Renal cortical epithelial cell (primary cell): ENCODE measurements around the gene CIP2A. TPM values are rescaled to one million over a fixed set of nuclear protein-coding genes. Genes with fewer than 3 reads are reported as not detected.

Experiments used
- DNase-seq: peaks from one replicate; pipeline ENCODE4 v3.0.0-alpha.2; 2011; ENCODE audit warnings: low read depth
- total RNA-seq: library from RNA; depleted of rRNA; stranded (reverse); fragments of >200 nt; gene quantifications from 2 replicates; pipeline ENCODE4 v1.2.3, GENCODE V29; 2014

The CIP2A gene
- total RNA-seq, 1 donor from 2014 or later = 9.6 TPM

GRCh38 chr3:108510496-108510895 lies 78.7 kb downstream of the CIP2A start, which contains the start of gene MYH15:
TSS of gene MYH15 (minus strand) at chr3:108510596. CDS start at chr3:108510530, 66 bp downstream.
- DNase-seq = no peak

- no peak for DNase-seq
These were observed 79.4 kb downstream of the CIP2A start for GRCh38 chr3:108509871-108510270.

GRCh38 chr3:108509263-108509662 lies 80.0 kb downstream of the CIP2A start:
- no peak for DNase-seq

GRCh38 chr3:108507902-108508301 lies 81.3 kb downstream of the CIP2A start:
- DNase-seq = no peak

GRCh38 chr3:108505811-108506210 lies 83.4 kb downstream of the CIP2A start:
- no peak for DNase-seq

- DNase-seq = no peak
These were observed 85.5 kb downstream of the CIP2A start for GRCh38 chr3:108503722-108504121.

- DNase-seq = no peak
These were observed 87.7 kb downstream of the CIP2A start for GRCh38 chr3:108501535-108501934.

GRCh38 chr3:108500728-108501127 lies 88.5 kb downstream of the CIP2A start:
- DNase-seq = no peak

Other genes with a start within 250 kb of the CIP2A start
- gene MYH15, start 78.8 kb downstream of the CIP2A start, total RNA-seq = 0.05 TPM in 1 of 2 replicates, not detected in the other
- 10.8 and 15.4 TPM in 2 replicates for gene DZIP3, start 284 bp upstream of the CIP2A start, total RNA-seq
- gene RETNLB, start 168.0 kb upstream of the CIP2A start, total RNA-seq = not detected in 2 replicates
- gene TRAT1, start 233.3 kb upstream of the CIP2A start, total RNA-seq = not detected in 2 replicates